Smooth muscle cell (in vitro differentiated cells): Measurements from ENCODE around the gene CLEC3A. TPM values are rescaled to one million over a fixed set of nuclear protein-coding genes. Genes with fewer than 3 reads are reported as not detected.

Experiments
- DNase-seq: peaks from one replicate; lab custom pipeline; 2025; ENCODE audit not compliant: unreplicated experiment; lab: John Stamatoyannopoulos, UW
- H2AFZ ChIP-seq: fragments of 200-600 bp; sonication (generic); 2 replicates; pipeline ENCODE4 v1.6.0; 2016; ENCODE audit warnings: antibody characterized with exemption, low read depth, mild to moderate bottlenecking
- H3F3A ChIP-seq: fragments of 200-600 bp; sonication (generic); 2 replicates; pipeline ENCODE4 v1.6.0; 2017; ENCODE audit warnings: antibody characterized with exemption, low read depth
- H3K27ac ChIP-seq: fragments of 200-600 bp; sonication (generic); 2 replicates; pipeline ENCODE4 v1.5.1; 2016; ENCODE audit warnings: low read depth, mild to moderate bottlenecking
- H3K27me3 ChIP-seq: fragments of 200-600 bp; sonication (generic); 2 replicates; pipeline ENCODE4 v1.6.1; 2016; ENCODE audit warnings: low read depth, mild to moderate bottlenecking
- H3K36me3 ChIP-seq: fragments of 200-600 bp; sonication (generic); 2 replicates; pipeline ENCODE4 v1.5.1; 2016; ENCODE audit warnings: low read depth
- H3K4me1 ChIP-seq: fragments of 200-600 bp; sonication (generic); 2 replicates; pipeline ENCODE4 v1.5.1; 2016; ENCODE audit warnings: low read depth
- H3K4me2 ChIP-seq: fragments of 200-600 bp; sonication (generic); 2 replicates; pipeline ENCODE4 v1.6.0; 2016; ENCODE audit warnings: mild to moderate bottlenecking
- H3K4me3 ChIP-seq: fragments of 200-600 bp; sonication (generic); 2 replicates; pipeline ENCODE4 v1.5.1; 2016; ENCODE audit warnings: mild to moderate bottlenecking
- H3K79me2 ChIP-seq: fragments of 200-600 bp; sonication (generic); 2 replicates; pipeline ENCODE4 v1.6.0; 2016; ENCODE audit warnings: low read depth, mild to moderate bottlenecking
- H3K9ac ChIP-seq: fragments of 200-600 bp; sonication (generic); 2 replicates; pipeline ENCODE4 v1.6.0; 2016; ENCODE audit warnings: low read depth
- H3K9me3 ChIP-seq: fragments of 200-600 bp; sonication (generic); replicated peaks from 2 replicates; pipeline ENCODE4 v1.5.1; 2016; ENCODE audit warnings: low read depth
- H4K20me1 ChIP-seq: fragments of 200-600 bp; sonication (generic); 2 replicates; pipeline ENCODE4 v1.6.0; 2016; ENCODE audit warnings: low read depth
- WGBS: methylation state at CpG from one replicate; pipeline ENCODE4 v1.1.7; 2016; ENCODE audit warnings: low lambda C conversion rate; 5-methylcytosine and 5-hydroxymethylcytosine counted together
- polyA plus RNA-seq: library from polyadenylated mRNA; unstranded; fragments of >200 nt; fragmentation: Nextera tagmentation; extraction: Ambion mirVana; gene quantifications from 2 replicates; pipeline ENCODE4 v1.2.1, GENCODE V29; 2016
- total RNA-seq: library from RNA; depleted of rRNA; stranded (reverse); fragments of >200 nt; gene quantifications from 2 replicates; pipeline ENCODE4 v1.2.3, GENCODE V29; 2014
- TF ChIP-seq, protein P1 (sequence below): fragments of 200-600 bp; sonication (generic); IDR thresholded peaks from 2 replicates; pipeline ENCODE4 v1.5.1; 2017; ENCODE audit warnings: borderline replicate concordance, mild to moderate bottlenecking, antibody characterized with exemption; ENCODE audit not compliant: insufficient read depth, poor library complexity, severe bottlenecking

The CLEC3A gene
- total and polyA plus RNA-seq, 2 experiments from 2014 or later = 1.2 to 3.0 TPM

DNA sequence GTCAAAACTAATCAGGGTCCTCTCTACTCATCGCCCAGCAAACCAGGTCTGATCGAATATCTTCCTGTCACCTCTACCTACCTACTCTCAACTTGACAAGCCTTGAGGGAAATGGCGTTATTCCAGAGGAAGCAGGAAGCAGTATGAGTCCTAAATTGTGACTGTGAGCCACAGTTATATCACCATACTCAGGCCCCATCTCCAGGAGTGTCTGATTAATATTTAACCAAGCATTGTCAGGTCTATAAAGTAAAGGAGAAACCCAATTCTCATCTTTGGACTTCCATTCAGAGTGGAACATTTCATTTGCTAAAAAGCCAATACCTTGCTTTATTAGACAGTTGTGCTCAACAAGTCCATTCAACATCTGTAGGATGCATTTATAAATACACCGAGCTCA is 17.8 kb upstream of the CLEC3A start:
- DNase-seq = no peak
- Histone ChIP-seq H3K36me3 (no peaks in the 10 kb centered on the region), H3K27ac (no peak overlapping the region), H3K4me3 (no peak overlapping the region), H3K27me3 (no peaks in the 10 kb centered on the region), H3F3A (no peaks in the 10 kb centered on the region), H3K4me1 (peaks cover 4% of the 10 kb centered on the region), H4K20me1 (no peaks in the 10 kb centered on the region), H3K4me2 (no peak overlapping the region), H3K79me2 (no peaks in the 10 kb centered on the region), H3K9me3 (no peaks in the 10 kb centered on the region), H2AFZ (no peak overlapping the region), H3K9ac (no peak overlapping the region)
- TF ChIP-seq, protein P1, sequence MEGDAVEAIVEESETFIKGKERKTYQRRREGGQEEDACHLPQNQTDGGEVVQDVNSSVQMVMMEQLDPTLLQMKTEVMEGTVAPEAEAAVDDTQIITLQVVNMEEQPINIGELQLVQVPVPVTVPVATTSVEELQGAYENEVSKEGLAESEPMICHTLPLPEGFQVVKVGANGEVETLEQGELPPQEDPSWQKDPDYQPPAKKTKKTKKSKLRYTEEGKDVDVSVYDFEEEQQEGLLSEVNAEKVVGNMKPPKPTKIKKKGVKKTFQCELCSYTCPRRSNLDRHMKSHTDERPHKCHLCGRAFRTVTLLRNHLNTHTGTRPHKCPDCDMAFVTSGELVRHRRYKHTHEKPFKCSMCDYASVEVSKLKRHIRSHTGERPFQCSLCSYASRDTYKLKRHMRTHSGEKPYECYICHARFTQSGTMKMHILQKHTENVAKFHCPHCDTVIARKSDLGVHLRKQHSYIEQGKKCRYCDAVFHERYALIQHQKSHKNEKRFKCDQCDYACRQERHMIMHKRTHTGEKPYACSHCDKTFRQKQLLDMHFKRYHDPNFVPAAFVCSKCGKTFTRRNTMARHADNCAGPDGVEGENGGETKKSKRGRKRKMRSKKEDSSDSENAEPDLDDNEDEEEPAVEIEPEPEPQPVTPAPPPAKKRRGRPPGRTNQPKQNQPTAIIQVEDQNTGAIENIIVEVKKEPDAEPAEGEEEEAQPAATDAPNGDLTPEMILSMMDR = no peak
- 93% methylated on average over 4 of the region's 4 CpGs for WGBS

- no peaks in the 10 kb centered on the region for H4K20me1 ChIP-seq
- no peaks in the 10 kb centered on the region for H3K36me3 ChIP-seq
- H3K27ac ChIP-seq = no peak overlapping the region
- no peak overlapping the region for H2AFZ ChIP-seq
- H3K4me2 ChIP-seq = no peak overlapping the region
- H3K27me3 ChIP-seq = no peaks in the 10 kb centered on the region
- H3K9me3 ChIP-seq = no peaks in the 10 kb centered on the region
- DNase-seq = no peak
- no peak overlapping the region for H3K9ac ChIP-seq
- H3K4me1 ChIP-seq = peaks cover 4% of the 10 kb centered on the region
- TF ChIP-seq, protein P1 = peak; percentile 21
- H3K79me2 ChIP-seq = no peaks in the 10 kb centered on the region
- H3F3A ChIP-seq = no peaks in the 10 kb centered on the region
- no peak overlapping the region for H3K4me3 ChIP-seq
- WGBS = 80% methylated on average over 5 of the region's 5 CpGs
Observed at GRCh38 chr16:78005881-78006280, 16.5 kb upstream of the CLEC3A start.

DNA sequence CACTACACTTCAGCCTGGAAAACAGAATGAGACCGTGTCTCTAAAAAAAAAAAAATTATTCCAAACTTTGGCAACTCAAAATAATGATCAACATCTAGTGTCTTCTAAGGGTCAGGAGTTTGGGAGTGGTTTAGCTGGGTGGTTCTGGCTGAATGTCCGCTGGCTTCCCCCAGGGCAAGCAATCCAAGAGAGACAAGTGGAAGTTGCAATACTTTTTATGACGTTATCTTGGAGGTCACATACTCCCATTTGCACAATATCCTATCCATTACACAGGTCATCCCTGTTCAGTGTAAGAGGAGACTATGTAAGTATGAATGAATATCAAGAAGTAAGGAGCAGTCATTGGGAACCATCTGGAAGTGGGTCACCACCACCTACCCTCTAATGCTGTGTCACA is 15.2 kb upstream of the CLEC3A start:
- H3F3A ChIP-seq = no peaks in the 10 kb centered on the region
- no peak overlapping the region for H3K27ac ChIP-seq
- WGBS = 83% methylated on average over 3 of the region's 3 CpGs
- H3K4me1 ChIP-seq = peaks cover 4% of the 10 kb centered on the region
- DNase-seq = no peak
- H3K27me3 ChIP-seq = no peaks in the 10 kb centered on the region
- no peak overlapping the region for H3K9ac ChIP-seq
- no peaks in the 10 kb centered on the region for H3K9me3 ChIP-seq
- no peaks in the 10 kb centered on the region for H3K36me3 ChIP-seq
- no peaks in the 10 kb centered on the region for H4K20me1 ChIP-seq
- TF ChIP-seq, protein P1 = no peak
- no peaks in the 10 kb centered on the region for H3K79me2 ChIP-seq
- no peak overlapping the region for H3K4me3 ChIP-seq
- no peak overlapping the region for H3K4me2 ChIP-seq
- no peak overlapping the region for H2AFZ ChIP-seq

DNA sequence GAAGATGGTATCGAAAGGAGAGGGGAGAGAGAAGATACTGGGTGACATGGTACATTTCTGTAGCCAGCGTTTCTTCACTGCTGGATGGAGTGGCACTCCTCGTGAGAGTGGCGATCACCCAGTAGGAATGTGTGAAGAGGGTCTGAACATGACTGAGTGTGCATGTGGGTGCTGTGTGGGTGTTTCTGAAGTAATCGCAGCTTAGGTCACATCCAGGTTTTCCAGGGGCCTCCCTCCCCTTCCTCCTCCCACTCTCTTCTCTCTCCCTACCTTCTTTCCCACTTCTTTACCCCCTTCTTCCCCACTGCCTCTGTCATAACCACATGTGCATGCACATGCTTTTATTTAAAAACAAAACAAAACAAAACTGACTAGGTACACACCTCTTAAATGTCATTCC is 1.8 kb downstream of the CLEC3A start:
- Histone ChIP-seq H3K79me2 (no peaks in the 10 kb centered on the region), H4K20me1 (no peaks in the 10 kb centered on the region), H3K27me3 (peaks cover 6% of the 10 kb centered on the region), H2AFZ (no peak overlapping the region), H3K4me3 (no peak overlapping the region), H3K9ac (no peak overlapping the region), H3K4me2 (no peak overlapping the region), H3K36me3 (no peaks in the 10 kb centered on the region), H3K4me1 (peaks cover 8% of the 10 kb centered on the region), H3F3A (no peaks in the 10 kb centered on the region), H3K9me3 (no peaks in the 10 kb centered on the region), H3K27ac (no peak overlapping the region)
- WGBS = 66% methylated on average over 5 of the region's 5 CpGs
- no peak for DNase-seq
- TF ChIP-seq, protein P1 = no peak
